HG03378 (cell line): ENCODE data around the gene TTC28.

Experiments used
- ATAC-seq: cut with Tn5 transposase; IDR thresholded peaks from one replicate; pipeline ENCODE4 v1.9.1; 2021; ENCODE audit warnings: mild to moderate bottlenecking, moderate library complexity; ENCODE audit not compliant: unreplicated experiment

TTC28 gene

DNA sequence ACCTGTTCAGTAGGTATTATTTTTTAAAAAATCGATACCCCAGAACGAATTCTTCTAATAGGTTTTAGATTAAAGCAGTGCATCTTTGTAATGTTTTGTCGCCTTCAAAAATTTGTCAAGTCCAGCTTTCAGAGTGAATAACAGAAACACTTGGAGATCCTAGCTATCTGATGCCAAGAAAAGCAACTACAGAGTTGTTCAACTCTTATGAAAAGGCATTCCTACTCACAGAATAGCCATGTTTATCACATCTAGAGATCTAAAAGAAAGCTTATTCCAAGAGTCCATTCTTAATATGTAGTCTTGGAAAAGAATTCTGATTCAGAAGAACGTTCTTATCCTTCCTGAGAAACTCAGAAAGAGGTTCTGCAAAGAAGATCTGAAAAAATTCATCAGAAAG, 268.5 kb downstream of the TTC28 start:
- ATAC-seq = no peak

DNA sequence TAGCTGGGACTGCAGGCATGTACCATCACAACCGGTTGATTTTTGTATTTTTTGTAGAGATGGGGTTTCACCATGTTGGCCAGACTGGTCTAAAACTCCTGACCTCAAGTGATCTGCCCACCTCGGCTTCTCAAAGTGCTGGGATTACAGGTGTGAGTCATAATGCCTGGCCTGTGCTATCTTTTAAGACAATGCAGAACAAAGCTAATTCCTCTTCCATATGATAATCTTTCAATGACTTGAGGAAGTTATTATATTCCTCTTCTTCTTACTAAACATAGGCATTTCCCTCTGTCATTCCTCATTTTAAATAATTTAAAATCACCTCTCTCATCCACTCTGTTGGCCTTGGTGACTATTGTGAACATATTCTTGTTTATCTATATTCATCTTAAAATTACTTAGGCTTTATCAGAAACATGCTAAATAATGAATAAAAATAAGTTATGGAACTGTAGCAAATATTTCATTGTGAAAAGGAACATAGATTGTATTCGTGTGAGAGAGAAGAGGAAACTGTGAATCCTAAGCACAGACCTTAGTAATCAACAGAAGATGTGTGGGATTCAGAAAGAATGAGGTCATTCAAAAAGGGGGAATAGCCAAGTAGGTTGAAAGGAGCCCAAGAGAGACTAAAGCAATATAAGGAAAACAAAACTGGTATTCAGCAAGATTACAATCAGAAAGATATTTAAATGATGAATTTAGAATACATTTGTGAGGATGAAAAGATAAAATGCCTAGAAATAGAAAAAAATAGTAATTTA, 269.4 kb downstream of the TTC28 start:
- ATAC-seq = no peak

DNA sequence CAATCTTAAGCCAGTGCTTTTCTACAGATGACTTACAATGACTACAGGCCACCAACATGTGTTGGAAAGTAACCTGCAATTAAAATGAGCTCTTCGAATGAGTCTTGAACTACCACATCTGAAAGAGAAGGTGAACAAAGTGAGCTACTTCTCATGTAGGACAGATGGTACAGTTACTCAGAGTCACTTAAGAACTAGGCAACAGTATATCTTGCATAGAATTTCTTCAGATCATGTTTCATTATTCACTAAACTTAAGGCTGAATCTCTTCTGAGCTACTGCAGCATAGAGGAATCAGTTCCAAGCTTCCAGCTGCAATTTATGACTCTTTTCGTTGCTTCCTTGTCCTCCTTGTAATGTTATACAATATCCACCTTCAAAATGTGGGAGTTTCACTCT, 270.9 kb downstream of the TTC28 start:
- no peak for ATAC-seq

DNA sequence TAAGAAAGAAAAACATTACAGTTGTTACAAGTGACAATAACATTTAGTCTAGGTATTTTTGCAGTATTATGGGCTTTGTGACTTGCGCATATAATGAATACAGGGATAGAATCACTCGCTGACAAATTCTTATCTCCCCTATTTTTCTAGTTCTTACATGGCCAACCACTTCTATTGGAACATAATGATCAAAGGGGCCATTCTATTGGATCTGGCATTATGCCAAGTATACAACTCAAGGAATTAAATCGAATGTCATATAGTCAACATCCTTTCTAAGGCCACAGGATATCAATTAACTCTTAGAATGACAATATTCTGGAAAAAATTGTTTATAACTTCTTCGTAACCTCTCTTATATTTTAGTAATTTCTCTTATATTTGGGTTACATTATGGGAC, 272.0 kb downstream of the TTC28 start:
- ATAC-seq = no peak

DNA sequence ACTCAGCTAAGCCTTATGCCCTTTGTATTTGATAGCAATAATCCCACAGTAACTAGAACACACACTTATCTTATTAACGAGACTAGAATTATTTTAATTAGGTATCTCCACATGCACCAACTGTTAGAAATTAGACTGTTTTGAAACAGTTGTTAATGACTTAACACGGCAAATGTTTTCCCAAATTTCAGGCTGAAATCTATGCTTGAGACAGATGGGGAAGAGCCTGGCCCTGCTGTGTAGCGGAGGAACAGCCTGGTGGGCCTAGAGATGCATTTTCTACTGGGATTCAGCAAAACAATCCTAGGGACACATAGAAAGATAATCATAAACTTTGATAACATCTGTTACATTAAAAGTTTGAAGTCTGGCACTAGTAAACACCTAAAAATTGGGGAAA, 273.4 kb downstream of the TTC28 start:
- no peak for ATAC-seq

DNA sequence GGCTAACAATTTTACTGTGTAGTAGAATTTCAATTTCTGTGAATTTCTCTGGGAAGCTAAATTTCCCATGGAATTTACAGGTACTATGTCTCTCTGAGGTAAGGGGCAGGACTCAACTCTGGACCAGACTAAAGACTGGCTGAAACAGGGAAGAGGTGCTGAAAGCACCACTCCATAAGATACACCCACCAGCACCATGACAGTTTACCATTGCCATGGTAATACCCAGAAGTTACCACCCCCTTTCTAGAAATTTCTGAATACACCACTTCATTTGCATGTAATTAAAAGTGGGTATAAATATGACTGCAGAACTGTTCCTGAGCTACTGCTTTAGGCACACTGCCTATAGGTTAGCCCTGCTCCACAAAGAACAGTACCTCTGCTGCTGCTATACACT, 274.1 kb downstream of the TTC28 start:
- ATAC-seq = no peak

DNA sequence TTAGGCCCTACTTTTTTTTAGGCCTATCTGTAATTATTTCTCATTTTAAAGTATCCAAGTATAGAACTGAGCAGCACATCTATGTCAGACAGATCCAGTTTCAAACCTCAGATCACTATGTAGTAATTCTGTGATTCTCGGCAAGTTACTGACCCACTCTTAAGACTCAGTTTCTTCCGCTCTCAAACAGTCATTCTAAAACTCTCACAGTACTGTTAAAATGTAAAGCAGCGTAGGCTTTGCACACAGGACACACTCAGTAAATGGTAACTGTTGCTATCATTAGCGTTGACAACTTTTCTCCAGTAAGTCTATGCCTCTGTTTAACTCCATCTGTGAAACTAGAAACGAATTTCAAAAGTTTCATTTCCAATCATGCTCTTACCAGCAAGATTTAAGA, 277.1 kb downstream of the TTC28 start:
- no peak for ATAC-seq

DNA sequence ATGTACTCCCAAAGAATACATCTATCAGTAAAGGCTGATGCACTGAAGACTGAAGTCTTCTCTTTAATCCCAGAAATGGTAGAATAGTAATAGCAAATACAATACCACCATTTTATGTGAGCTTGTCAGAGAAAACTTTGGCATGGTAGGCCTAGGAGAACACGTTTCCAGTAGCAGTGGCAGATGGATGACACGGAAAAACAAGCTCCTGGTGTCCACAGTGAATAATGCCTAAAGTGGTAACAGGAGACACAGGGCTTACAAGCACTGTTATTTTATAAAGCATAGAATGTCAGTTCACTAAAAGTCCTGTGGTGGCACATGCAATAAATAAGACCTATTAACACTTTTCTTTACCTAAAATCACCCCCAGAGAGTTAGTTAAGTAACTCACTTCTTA, 277.6 kb downstream of the TTC28 start:
- ATAC-seq = no peak

DNA sequence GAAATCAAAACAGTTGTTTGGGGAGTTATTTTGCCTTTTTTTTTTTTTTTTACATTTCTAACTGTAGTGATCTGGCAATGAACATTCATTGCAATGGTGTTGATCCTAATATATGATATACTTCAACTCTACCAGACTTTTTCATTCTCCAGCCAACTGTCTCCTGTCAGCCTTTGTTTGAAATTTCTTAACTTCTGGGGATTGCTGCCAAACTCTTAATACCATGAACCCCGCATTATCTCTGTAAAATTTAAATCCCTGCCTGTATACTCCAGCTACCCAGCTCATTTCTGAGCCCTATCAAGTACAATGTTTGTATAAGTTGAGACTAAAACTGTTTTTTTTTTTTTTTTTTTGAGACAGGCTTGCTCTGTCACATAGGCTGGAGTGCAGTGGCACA, 280.7 kb downstream of the TTC28 start:
- no peak for ATAC-seq

DNA sequence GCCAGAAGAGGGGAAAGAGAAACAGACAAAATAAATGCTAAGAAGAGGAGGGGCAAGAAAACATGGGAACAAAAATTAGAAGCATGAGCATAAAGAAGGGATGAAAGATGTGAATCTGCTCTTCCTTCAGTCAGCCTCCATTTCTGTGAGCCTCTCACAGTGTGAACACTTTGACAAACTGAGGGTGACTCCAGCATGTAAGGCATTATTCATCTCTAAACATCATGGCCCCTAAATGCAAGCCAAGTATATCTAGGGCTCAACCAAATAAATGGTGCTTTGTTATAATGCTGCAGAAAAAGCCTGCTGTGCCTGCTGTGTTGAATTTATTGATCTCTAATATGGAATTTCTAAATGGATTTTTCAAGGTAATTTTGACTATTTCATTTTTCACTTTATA, 281.3 kb downstream of the TTC28 start:
- ATAC-seq = no peak

DNA sequence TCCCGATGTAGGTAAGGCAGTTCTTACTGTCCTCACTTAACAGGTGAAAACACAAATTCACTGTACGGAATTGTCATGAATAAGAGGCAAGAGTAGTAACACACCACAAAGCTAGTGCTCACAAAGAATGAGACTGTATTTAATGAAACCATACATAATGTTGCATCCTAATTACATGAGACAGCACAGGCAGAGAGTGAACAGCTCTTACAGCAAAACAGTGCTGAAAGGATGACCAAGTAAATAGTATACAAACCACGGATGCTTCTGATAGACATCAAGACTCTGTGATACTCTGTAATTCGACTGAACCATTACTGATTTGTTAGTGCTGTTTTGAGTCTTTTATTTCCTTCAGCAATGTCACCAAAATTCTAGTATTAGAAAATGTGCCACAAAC, 282.3 kb downstream of the TTC28 start:
- ATAC-seq = no peak

DNA sequence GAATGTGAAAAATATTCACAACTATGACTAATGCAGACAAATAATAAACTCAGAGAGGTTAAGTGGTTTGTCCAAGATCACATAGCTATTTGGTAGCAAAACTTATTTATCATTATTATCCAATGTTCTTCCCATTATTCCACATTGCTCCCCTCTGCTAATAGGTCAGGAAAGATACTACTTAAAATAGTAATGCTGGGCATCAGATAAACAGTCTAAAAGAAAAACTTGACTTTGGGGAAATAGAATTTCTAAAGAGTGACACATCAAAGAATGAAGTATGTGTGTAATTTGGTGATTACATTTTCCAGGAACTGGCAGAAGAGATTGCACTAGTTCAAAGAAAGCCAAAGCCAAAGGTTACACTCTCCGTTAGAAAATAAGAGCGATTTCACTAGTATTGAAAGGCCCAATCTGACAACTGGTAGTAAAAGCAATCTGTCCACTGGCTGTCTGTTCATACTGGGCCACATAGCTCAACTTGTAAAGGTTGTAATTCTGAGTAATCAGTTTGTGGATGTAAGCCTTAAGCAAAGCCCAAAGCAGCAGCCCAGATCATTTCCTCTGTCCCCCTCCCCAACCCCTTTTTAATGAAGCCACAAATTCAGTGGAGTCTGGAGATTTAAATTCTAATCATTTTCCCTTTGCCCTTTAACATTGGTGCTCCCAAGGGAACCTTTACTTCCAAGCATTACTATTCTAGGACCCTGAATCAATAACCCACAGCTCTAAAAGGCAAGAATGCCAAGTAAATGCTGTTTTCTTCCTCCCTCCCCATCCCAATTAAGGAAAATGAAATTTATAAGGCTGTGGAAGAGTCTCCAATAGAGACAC, 283.5 kb downstream of the TTC28 start:
- no peak for ATAC-seq

DNA sequence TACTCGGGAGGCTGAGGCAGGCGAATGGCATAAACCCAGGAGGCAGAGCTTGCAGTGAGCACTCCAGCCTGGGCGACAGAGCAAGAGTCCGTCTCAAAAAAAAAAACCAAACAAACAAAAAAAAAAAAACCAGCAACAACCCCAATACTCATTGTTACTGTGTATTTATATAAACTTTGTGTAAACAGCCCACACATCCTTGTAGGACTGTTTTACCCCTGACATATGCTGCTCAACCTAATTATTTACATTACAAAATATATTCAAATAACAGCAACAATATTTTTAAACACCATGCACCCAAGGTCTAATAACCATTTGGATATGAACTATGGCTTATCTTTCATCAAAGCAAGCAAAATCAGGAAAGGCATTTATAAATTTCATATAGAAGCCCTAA, 284.1 kb downstream of the TTC28 start:
- no peak for ATAC-seq

DNA sequence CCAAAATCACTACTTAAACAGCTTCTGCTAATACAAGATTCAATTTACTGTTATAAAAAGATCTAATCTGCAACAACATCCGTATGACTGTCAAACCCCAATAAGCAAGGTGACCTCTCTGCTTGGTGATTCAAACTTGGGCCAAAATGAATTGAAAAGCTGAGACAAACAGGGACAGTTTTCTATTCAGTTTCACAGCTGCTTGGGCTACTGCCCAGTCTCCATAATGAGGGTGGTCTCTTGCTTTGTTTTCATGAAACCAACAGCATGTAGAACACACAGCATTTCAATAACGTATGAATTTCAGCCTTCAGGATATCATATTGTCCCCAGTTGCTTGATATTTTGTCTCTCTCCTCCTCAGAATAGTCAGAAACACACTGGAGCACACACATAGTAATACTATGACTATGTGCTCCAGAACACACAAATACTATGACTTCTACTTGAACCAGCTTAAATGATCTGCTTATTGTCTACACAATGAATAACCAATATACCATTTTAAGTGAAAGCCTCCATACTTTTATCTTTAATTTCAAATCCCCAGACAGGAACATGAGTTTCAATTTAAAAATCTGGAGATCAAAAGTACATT, 285.0 kb downstream of the TTC28 start:
- ATAC-seq = no peak

DNA sequence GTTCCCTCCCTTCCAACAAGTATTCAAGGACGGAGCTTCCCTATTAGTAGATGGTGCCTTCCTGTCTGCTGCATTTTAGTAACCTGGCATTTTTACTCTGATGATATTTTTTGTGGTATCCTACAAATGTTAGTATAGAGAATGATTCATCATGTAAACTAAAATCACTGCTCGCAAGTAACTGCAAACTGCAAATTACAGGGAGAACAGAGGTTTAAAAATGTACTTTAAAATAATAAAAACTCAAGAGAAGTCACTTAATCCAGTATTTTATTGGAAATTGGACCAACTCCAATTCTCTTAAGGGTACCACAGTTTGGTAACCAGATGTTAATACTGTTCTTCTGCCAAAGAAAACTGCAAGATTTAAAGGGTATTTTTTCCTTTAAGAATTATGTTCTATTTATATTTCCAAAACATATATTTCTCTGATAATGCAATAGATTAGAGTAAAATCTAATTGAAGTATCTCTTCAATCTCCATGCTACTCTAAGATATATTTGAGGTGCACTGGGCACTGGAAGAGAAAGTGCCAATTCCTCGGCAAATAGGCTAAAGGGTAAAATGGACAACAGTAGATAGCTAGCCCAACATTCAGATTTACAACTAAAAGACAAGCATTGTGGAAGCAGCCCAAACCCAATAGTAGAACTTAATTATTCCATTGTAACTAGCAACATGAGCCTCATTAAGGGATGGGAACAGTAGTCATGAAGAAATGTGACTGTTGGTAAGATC, 298.0 kb downstream of the TTC28 start:
- no peak for ATAC-seq

DNA sequence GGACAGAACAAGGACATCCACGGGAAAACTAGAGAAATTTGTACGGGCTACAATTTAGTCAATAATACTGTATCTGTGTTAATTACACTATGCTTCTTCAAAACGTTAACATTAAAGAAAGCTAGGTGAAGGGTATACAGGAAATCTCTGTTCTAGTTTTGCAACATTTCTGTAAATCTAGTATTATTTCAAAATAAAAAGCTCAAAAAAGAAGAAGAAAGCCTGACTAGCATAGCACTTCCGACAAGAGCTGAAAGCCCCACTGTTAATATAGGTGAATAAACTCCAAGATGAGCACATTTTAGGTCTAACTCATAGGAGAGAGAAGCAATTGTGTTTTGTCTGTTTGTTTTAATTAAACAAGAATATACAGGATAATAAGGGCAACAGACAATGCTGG, 299.7 kb downstream of the TTC28 start:
- ATAC-seq = no peak

DNA sequence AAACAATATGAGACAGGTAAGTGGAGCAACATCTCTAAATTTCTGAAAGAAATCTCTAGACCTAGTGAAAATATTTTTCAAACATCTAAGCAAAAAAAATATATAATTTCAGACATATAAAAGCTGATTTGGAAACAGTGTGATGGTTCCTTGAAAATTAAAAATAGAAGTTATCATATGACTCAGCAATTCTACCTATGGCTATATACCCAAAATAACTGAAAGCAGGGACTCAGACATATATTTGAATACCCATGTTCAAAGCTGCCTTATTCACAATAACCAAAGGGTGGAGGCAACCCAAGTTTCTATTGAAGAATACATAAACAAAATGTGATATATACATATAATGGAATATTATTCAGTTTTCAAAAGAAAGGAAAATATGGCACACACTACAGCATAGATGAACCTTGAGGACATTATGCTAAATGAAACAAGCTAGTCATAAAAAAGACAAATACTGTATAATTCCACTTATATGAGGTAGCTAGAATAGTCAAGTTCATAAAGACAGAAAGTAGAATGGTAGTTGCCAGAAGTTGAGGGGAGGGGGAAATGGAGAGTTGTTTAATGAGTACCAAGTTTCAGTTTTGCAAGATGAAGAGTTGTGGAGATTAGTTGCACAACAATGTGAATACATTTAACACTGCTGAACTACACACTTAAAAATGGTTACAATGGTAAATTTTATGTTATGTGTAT, 300.4 kb downstream of the TTC28 start:
- ATAC-seq = no peak

DNA sequence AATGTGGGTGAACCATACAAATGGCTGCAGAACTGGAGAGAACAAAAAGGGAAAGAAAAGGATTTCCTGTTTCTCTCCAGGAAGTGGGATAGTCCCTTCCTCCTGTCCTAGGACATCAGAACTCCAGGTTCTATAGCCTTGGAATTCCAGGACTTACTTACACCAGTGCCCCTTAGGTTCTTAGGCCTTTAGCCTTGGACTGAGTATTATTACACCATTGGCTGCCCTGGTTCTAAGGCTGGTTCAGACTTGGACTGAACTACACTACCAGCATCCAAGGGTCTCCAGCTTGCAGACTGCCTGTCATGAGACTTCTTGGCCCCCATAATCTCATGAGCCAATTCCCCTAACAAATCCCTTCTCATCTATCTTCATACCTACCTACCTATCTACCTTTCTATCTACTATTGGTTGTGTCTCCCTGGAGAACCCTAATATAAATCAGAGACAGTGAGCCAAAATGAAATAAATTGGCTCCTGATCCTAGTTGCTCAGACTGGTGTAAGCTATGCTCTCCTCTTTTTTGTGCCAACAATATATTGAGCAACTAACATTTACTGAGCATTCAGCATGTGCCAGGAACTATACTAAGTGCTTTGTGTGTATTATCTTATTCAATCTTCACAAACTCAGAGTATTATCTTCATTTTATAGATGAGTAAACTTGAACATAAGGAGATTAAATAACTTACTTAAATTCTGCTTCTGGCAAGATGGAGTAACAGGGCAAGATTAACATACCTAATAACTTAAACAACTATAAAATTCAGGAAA, 303.7 kb downstream of the TTC28 start:
- ATAC-seq = no peak

DNA sequence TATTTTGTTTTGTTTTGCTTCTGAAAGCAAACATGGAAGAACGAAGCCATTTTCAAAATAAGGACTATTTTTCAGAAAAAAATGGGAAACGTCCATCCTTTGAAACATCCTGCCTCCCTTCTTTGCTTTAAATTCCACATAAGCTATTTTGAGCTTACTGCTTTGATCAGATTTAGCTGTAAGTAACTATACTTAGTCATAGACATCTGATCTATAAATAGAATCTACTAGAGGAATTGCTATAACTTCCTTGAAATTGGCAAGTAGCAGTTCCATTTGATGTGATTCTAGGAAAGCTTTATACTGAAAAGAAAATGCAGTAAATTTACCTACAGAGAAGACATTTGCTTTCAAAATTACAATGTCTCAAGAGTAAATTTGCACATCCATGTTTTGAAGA, 305.8 kb downstream of the TTC28 start:
- ATAC-seq = no peak

DNA sequence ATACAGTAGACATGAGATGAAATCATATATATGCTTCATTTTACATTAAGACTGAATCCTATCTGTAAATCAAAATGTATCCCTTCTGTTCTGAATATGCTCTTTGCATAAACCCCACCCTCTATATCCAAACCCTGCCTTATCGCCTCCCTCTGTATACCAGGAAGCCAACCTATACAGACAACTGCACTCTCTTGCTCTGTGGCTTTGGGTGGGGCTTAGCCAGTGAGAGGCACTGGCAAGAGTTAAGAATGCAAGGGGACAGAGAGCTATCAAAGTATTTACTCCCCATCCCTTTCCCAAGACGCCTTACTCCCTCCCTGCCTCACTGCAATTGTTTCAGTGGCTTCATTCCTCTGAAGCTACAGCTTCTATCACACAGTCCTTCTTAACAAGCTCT, 309.8 kb downstream of the TTC28 start:
- no peak for ATAC-seq
